SK-N-SH treated with all-trans-retinoic acid at 6 μM for 48 hours (cell line): ENCODE data around the gene ZNF644.
A peak's percentile ranks its signal among the peaks of the same experiment; 100 is the strongest.

Experiments
- ATAC-seq: fragments of 200-7000 bp; cut with Tn5 transposase; 3 replicates; pipeline ENCODE4 v1.9.1; 2020; ENCODE audit warnings: mild to moderate bottlenecking, moderate library complexity
- ARNTL ChIP-seq: fragments of 450-650 bp; formaldehyde crosslinking; IDR thresholded peaks from 2 replicates; pipeline ENCODE4 v1.5.0; 2020; ENCODE audit warnings: low read depth, mild to moderate bottlenecking, moderate library complexity, borderline replicate concordance
- BACH2 ChIP-seq: fragments of 250-450 bp; sonication (Bioruptor Pico); IDR thresholded peaks from 2 replicates; pipeline ENCODE4 v1.9.0; 2021; ENCODE audit warnings: mild to moderate bottlenecking, borderline replicate concordance
- CSDC2 ChIP-seq: fragments of 250-450 bp; sonication (Bioruptor Pico); IDR thresholded peaks from 2 replicates; pipeline ENCODE4 v1.5.0; 2020; ENCODE audit warnings: mild to moderate bottlenecking, moderate library complexity
- CSRNP3 ChIP-seq: fragments of 250-450 bp; sonication (Bioruptor Pico); IDR thresholded peaks from 2 replicates; pipeline ENCODE4 v1.5.1; 2021; ENCODE audit warnings: mild to moderate bottlenecking, moderate library complexity
- ESRRG ChIP-seq: fragments of 250-450 bp; sonication (Bioruptor Pico); IDR thresholded peaks from 2 replicates; pipeline ENCODE4 v1.6.1; 2021; ENCODE audit warnings: mild to moderate bottlenecking
- ISL1 ChIP-seq: fragments of 250-450 bp; sonication (Bioruptor Pico); IDR thresholded peaks from 2 replicates; pipeline ENCODE4 v2.1.2; 2022; ENCODE audit warnings: mild to moderate bottlenecking, moderate library complexity
- OSR1 ChIP-seq: fragments of 250-450 bp; sonication (Bioruptor Pico); IDR thresholded peaks from 2 replicates; pipeline ENCODE4 v1.8.0; 2022; ENCODE audit warnings: moderate library complexity, mild to moderate bottlenecking, inconsistent platforms
- PPARA ChIP-seq: fragments of 250-450 bp; sonication (Bioruptor Pico); IDR thresholded peaks from 2 replicates; pipeline ENCODE4 v1.5.0; 2020; ENCODE audit warnings: mild to moderate bottlenecking, borderline replicate concordance
- RARB ChIP-seq: fragments of 250-450 bp; sonication (Bioruptor Pico); IDR thresholded peaks from 2 replicates; pipeline ENCODE4 v1.8.0; 2021; ENCODE audit warnings: mild to moderate bottlenecking, moderate library complexity
- SNAI2 ChIP-seq: fragments of 250-450 bp; sonication (Bioruptor Pico); IDR thresholded peaks from 2 replicates; pipeline ENCODE4 v1.5.0; 2020; ENCODE audit warnings: mild to moderate bottlenecking, moderate library complexity
- TCF4 ChIP-seq: fragments of 250-450 bp; sonication (Bioruptor Pico); IDR thresholded peaks from 2 replicates; pipeline ENCODE4 v1.8.0; 2021; ENCODE audit warnings: mild to moderate bottlenecking, moderate library complexity, borderline replicate concordance
- TOX ChIP-seq: fragments of 250-450 bp; sonication (Bioruptor Pico); IDR thresholded peaks from 2 replicates; pipeline ENCODE4 v1.8.0; 2021; ENCODE audit warnings: mild to moderate bottlenecking, moderate library complexity, borderline replicate concordance
- TSHZ2 ChIP-seq: fragments of 250-450 bp; sonication (Bioruptor Pico); IDR thresholded peaks from 2 replicates; pipeline ENCODE4 v1.5.0; 2020; ENCODE audit warnings: mild to moderate bottlenecking, moderate library complexity
- ZC3H10 ChIP-seq: fragments of 250-450 bp; sonication (Bioruptor Pico); IDR thresholded peaks from 2 replicates; pipeline ENCODE4 v1.5.1; 2021; ENCODE audit warnings: mild to moderate bottlenecking, moderate library complexity
- ZFP3 ChIP-seq: fragments of 250-450 bp; sonication (Bioruptor Pico); IDR thresholded peaks from 2 replicates; pipeline ENCODE4 v1.5.0; 2020; ENCODE audit warnings: mild to moderate bottlenecking, moderate library complexity
- ZFP30 ChIP-seq: fragments of 450-650 bp; formaldehyde crosslinking; IDR thresholded peaks from 2 replicates; pipeline ENCODE4 v1.5.0; 2022; ENCODE audit warnings: mild to moderate bottlenecking, moderate library complexity
- ZNF565 ChIP-seq: fragments of 450-650 bp; formaldehyde crosslinking; conservative IDR thresholded peaks from 2 replicates; pipeline ENCODE4 v1.5.0; 2020; ENCODE audit warnings: low read depth, mild to moderate bottlenecking, moderate library complexity
- ZNF70 ChIP-seq: fragments of 450-650 bp; formaldehyde crosslinking; IDR thresholded peaks from 2 replicates; pipeline ENCODE4 v1.5.0; 2020; ENCODE audit warnings: mild to moderate bottlenecking, moderate library complexity
- ZNF8 ChIP-seq: fragments of 450-650 bp; formaldehyde crosslinking; IDR thresholded peaks from 2 replicates; pipeline ENCODE4 v1.5.0; 2020; ENCODE audit warnings: mild to moderate bottlenecking, moderate library complexity
- TF ChIP-seq, protein P1 (sequence below): fragments of 250-450 bp; sonication (Bioruptor Pico); IDR thresholded peaks from 2 replicates; pipeline ENCODE4 v1.5.1; 2020; ENCODE audit warnings: low read depth, mild to moderate bottlenecking, moderate library complexity

The ZNF644 gene

GRCh38 chr1:91036894-91037829, 15.3 kb upstream of the ZNF644 start:
- peak; percentile 52 for ATAC-seq

GRCh38 chr1:91032349-91032748, 10.5 kb upstream of the ZNF644 start:
- no peak for ATAC-seq
- TF ChIP-seq TOX (CRISPR knock-in tag) (no peak), ESRRG (CRISPR knock-in tag) (no peak), ARNTL (CRISPR knock-in tag) (no peak), CSDC2 (CRISPR knock-in tag) (no peak), ZFP30 (CRISPR knock-in tag) (no peak), SNAI2 (no peak)

More at GRCh38 chr1:91036894-91037829, 15.3 kb upstream of the ZNF644 start:
- TF ChIP-seq TSHZ2 (CRISPR knock-in tag): no peak
- TF ChIP-seq CSDC2 (CRISPR knock-in tag): no peak
- no peak for TF ChIP-seq ESRRG (CRISPR knock-in tag)
- TF ChIP-seq ISL1 (CRISPR knock-in tag): no peak
- no peak for TF ChIP-seq PPARA

GRCh38 chr1:91031081-91031480, 9.2 kb upstream of the ZNF644 start:
- TF ChIP-seq ZNF70: no peak
- TF ChIP-seq BACH2: no peak
- no peak for TF ChIP-seq ARNTL (CRISPR knock-in tag)
- no peak for TF ChIP-seq ZNF565 (CRISPR knock-in tag)
- TF ChIP-seq ESRRG (CRISPR knock-in tag): no peak
- no peak for TF ChIP-seq ZC3H10 (CRISPR knock-in tag)
- TF ChIP-seq TSHZ2 (CRISPR knock-in tag): no peak
- TF ChIP-seq, protein P1, sequence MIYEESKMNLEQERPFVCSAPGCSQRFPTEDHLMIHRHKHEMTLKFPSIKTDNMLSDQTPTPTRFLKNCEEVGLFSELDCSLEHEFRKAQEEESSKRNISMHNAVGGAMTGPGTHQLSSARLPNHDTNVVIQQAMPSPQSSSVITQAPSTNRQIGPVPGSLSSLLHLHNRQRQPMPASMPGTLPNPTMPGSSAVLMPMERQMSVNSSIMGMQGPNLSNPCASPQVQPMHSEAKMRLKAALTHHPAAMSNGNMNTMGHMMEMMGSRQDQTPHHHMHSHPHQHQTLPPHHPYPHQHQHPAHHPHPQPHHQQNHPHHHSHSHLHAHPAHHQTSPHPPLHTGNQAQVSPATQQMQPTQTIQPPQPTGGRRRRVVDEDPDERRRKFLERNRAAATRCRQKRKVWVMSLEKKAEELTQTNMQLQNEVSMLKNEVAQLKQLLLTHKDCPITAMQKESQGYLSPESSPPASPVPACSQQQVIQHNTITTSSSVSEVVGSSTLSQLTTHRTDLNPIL (CRISPR knock-in tag): no peak
- TF ChIP-seq SNAI2: no peak
- TF ChIP-seq ZNF8 (CRISPR knock-in tag): no peak
- no peak for TF ChIP-seq OSR1 (CRISPR knock-in tag)
- no peak for TF ChIP-seq TOX (CRISPR knock-in tag)
- TF ChIP-seq CSDC2 (CRISPR knock-in tag): no peak
- no peak for TF ChIP-seq TCF4
- no peak for TF ChIP-seq CSRNP3 (CRISPR knock-in tag)
- TF ChIP-seq RARB (CRISPR knock-in tag): no peak
- TF ChIP-seq ZFP3 (CRISPR knock-in tag): no peak
- TF ChIP-seq, all 23 proteins: peak for 0
- no peak for ATAC-seq
